GM18870 (cell line): Measurements from ENCODE around the gene LRP1B.

Source experiments
- ATAC-seq: cut with Tn5 transposase; IDR thresholded peaks from one replicate; pipeline ENCODE4 v1.9.1; 2021; ENCODE audit warnings: moderate library complexity; ENCODE audit not compliant: unreplicated experiment

Gene LRP1B

GRCh38 chr2:140246957-140247356, 1883.9 kb downstream of the LRP1B start:
- no peak for ATAC-seq

GRCh38 chr2:140246058-140246457, 1884.8 kb downstream of the LRP1B start:
- ATAC-seq = no peak

GRCh38 chr2:140242889-140243288, 1887.9 kb downstream of the LRP1B start:
- no peak for ATAC-seq

GRCh38 chr2:140234116-140234515, 1896.7 kb downstream of the LRP1B start:
- ATAC-seq = no peak

GRCh38 chr2:140210963-140211362, 1919.9 kb downstream of the LRP1B start:
- ATAC-seq = no peak

- ATAC-seq = no peak
These were observed 1925.7 kb downstream of the LRP1B start for GRCh38 chr2:140205093-140205492.

- no peak for ATAC-seq
These were observed 1927.5 kb downstream of the LRP1B start for GRCh38 chr2:140203347-140203746.

GRCh38 chr2:140201572-140201971, 1929.2 kb downstream of the LRP1B start:
- ATAC-seq = no peak

GRCh38 chr2:140200764-140201163, 1930.1 kb downstream of the LRP1B start:
- ATAC-seq = peak; percentile 45

GRCh38 chr2:140200307-140200706, 1930.5 kb downstream of the LRP1B start:
- peak; percentile 61 for ATAC-seq

- ATAC-seq = no peak
These were observed 1931.5 kb downstream of the LRP1B start for GRCh38 chr2:140199312-140199711.

GRCh38 chr2:140187086-140187485, 1943.7 kb downstream of the LRP1B start:
- no peak for ATAC-seq

- no peak for ATAC-seq
These were observed 1944.5 kb downstream of the LRP1B start for GRCh38 chr2:140186313-140186712.

- no peak for ATAC-seq
These were observed 1945.7 kb downstream of the LRP1B start for GRCh38 chr2:140185076-140185475.

GRCh38 chr2:140183056-140183765, 1947.6 kb downstream of the LRP1B start:
- ATAC-seq = no peak
